H1 (cell line): ENCODE measurements around the gene PSMD9. TPM values are rescaled to one million over a fixed set of nuclear protein-coding genes. Genes with fewer than 3 reads are reported as not detected.

Experiments
- CTCF ChIA-PET: fragments of 300-600 bp; sonication (Branson Sonifier 250); formaldehyde crosslinking; loops from one replicate; lab custom pipeline; 2021; ENCODE audit not compliant: partially characterized antibody; lab: Charles Lee
- POLR2A ChIA-PET: fragments of 300-600 bp; sonication (Branson Sonifier 250); formaldehyde crosslinking; loops from one replicate; lab custom pipeline; 2021; ENCODE audit warnings: inconsistent platforms; ENCODE audit not compliant: partially characterized antibody; lab: Charles Lee
- DNase-seq, 2 experiments: peaks; one replicate each; pipeline versions ENCODE4 v3.0.0 to v3.0.0-alpha.2; 2010 to 2022; ENCODE audit warnings: low spot score in 2 of 2, low read depth in 1 of 2, mixed read lengths in 1 of 2
- FAIRE-seq: peaks from 2 replicates; lab custom pipeline; 2011; peaks lifted over from hg19 to GRCh38; lab: Jason Lieb, UNC
- H2AFZ ChIP-seq: 2 replicates; pipeline ENCODE4 v1.8.1; 2012; ENCODE audit warnings: low read length, inconsistent platforms
- H2AK5ac ChIP-seq: 2 replicates; pipeline ENCODE4 v1.6.1; 2013; ENCODE audit warnings: low read depth, low read length
- H2BK120ac ChIP-seq: replicated peaks from 2 replicates; pipeline ENCODE3; 2013; ENCODE audit warnings: low read depth, low read length, inconsistent platforms
- H2BK12ac ChIP-seq: 2 replicates; pipeline ENCODE4 v1.6.1; 2013; ENCODE audit warnings: low read depth, low read length
- H2BK15ac ChIP-seq: 2 replicates; pipeline ENCODE4 v1.6.1; 2013; ENCODE audit warnings: low read length
- H2BK20ac ChIP-seq: 2 replicates; pipeline ENCODE4 v1.6.1; 2013; ENCODE audit warnings: low read length
- H2BK5ac ChIP-seq: 2 replicates; pipeline ENCODE4 v1.6.1; 2013; ENCODE audit warnings: low read depth, low read length
- H3K14ac ChIP-seq: 2 replicates; pipeline ENCODE4 v1.6.1; 2013; ENCODE audit warnings: inconsistent platforms; ENCODE audit not compliant: insufficient read length
- H3K18ac ChIP-seq: 2 replicates; pipeline ENCODE4 v1.6.1; 2013; ENCODE audit warnings: low read length; ENCODE audit errors: extremely low read depth
- H3K23ac ChIP-seq: 2 replicates; pipeline ENCODE4 v1.6.1; 2013; ENCODE audit warnings: inconsistent platforms; ENCODE audit not compliant: insufficient read length
- H3K23me2 ChIP-seq: 2 replicates; pipeline ENCODE4 v1.6.1; 2013; ENCODE audit warnings: low read depth, low read length
- H3K27ac ChIP-seq: 2 replicates; pipeline ENCODE4 v1.6.1; 2011; ENCODE audit warnings: low read depth, low read length, inconsistent platforms
- H3K27me3 ChIP-seq, 4 experiments: replicated peaks in 1 of 4; 1 replicate in 1 of 4; 2 replicates in 3 of 4; pipeline versions ENCODE4 v1.6.1 to v1.8.1; 2011 to 2013; ENCODE audit warnings: low read length in 3 of 4, mild to moderate bottlenecking in 3 of 4, inconsistent platforms in 2 of 4, mixed read lengths in 2 of 4, moderate library complexity in 1 of 4; ENCODE audit not compliant: control insufficient read depth in 3 of 4, insufficient read depth in 3 of 4; ENCODE audit errors: extremely low read depth in 1 of 4
- H3K36me3 ChIP-seq, 4 experiments: 2 replicates each; pipeline versions ENCODE4 v1.6.1 to v1.8.1; 2011 to 2013; ENCODE audit warnings: mild to moderate bottlenecking in 4 of 4, low read length in 3 of 4, moderate library complexity in 2 of 4, control low read depth in 1 of 4, inconsistent platforms in 1 of 4; ENCODE audit not compliant: insufficient read depth in 4 of 4, control insufficient read depth in 2 of 4
- H3K4ac ChIP-seq: replicated peaks from 2 replicates; pipeline ENCODE3; 2013; ENCODE audit warnings: low read length, low read depth, mixed read lengths, inconsistent platforms; ENCODE audit not compliant: insufficient read length
- H3K4me1 ChIP-seq, 4 experiments: replicated peaks in 1 of 4; 1 replicate in 1 of 4; 2 replicates in 3 of 4; pipeline versions ENCODE4 v1.6.1 to v1.8.1; 2011 to 2013; ENCODE audit warnings: low read length in 3 of 4, inconsistent platforms in 2 of 4, mixed read lengths in 1 of 4; ENCODE audit not compliant: insufficient read depth in 4 of 4, control insufficient read depth in 3 of 4
- H3K4me2 ChIP-seq, 2 experiments: 2 replicates each; pipeline versions ENCODE4 v1.6.1 to v1.8.1; 2011 to 2013; ENCODE audit warnings: low read depth in 2 of 2, low read length in 2 of 2, control low read depth in 1 of 2, inconsistent platforms in 1 of 2, mild to moderate bottlenecking in 1 of 2; ENCODE audit not compliant: insufficient read depth in 1 of 2
- H3K4me3 ChIP-seq, 4 experiments: fragments of 200-600, 300-600 bp in 1 of 4; sonication (generic), shearing (Covaris generic), sonication (Bioruptor Twin) in 1 of 4; 2 replicates each; pipeline versions ENCODE4 v1.5.1 to v1.8.1; 2011 to 2016; ENCODE audit warnings: low read length in 4 of 4, low read depth in 3 of 4, control low read depth in 2 of 4, inconsistent platforms in 2 of 4, mild to moderate bottlenecking in 2 of 4, mixed read lengths in 1 of 4, moderate library complexity in 1 of 4; ENCODE audit not compliant: insufficient read depth in 2 of 4; ENCODE audit errors: extremely low read depth in 1 of 4
- H3K56ac ChIP-seq: replicated peaks from 2 replicates; pipeline ENCODE3; 2013; ENCODE audit warnings: low read depth, mild to moderate bottlenecking, mixed read lengths, low read length, inconsistent platforms; ENCODE audit not compliant: insufficient read length
- H3K79me1 ChIP-seq: 2 replicates; pipeline ENCODE4 v1.6.1; 2013; ENCODE audit warnings: low read depth, low read length, control low read depth
- H3K79me2 ChIP-seq, 2 experiments: 2 replicates each; pipeline versions ENCODE4 v1.6.1 to v1.8.1; 2012 to 2013; ENCODE audit warnings: low read length in 2 of 2, mild to moderate bottlenecking in 2 of 2, inconsistent platforms in 1 of 2; ENCODE audit not compliant: insufficient read depth in 2 of 2, control insufficient read depth in 1 of 2
- H3K9ac ChIP-seq, 4 experiments: replicated peaks in 1 of 4; 1 replicate in 1 of 4; 2 replicates in 3 of 4; pipeline versions ENCODE4 v1.6.1 to v1.8.1; 2011 to 2013; ENCODE audit warnings: low read depth in 3 of 4, low read length in 3 of 4, control low read depth in 2 of 4, mild to moderate bottlenecking in 2 of 4, moderate library complexity in 2 of 4, inconsistent platforms in 1 of 4; ENCODE audit errors: extremely low read depth in 1 of 4
- H3K9me3 ChIP-seq, 2 experiments: 2 replicates each; pipeline versions ENCODE4 v1.6.1 to v1.8.1; 2012 to 2013; ENCODE audit warnings: mild to moderate bottlenecking in 2 of 2, moderate library complexity in 2 of 2, control low read depth in 1 of 2, inconsistent platforms in 1 of 2, low read depth in 1 of 2, low read length in 1 of 2, mixed read lengths in 1 of 2; ENCODE audit not compliant: insufficient read depth in 2 of 2
- H4K20me1 ChIP-seq, 2 experiments: replicated peaks in 1 of 2; 2 replicates each; pipeline versions ENCODE3 to v1.8.1; 2011 to 2013; ENCODE audit warnings: inconsistent platforms in 2 of 2, low read length in 2 of 2, mild to moderate bottlenecking in 1 of 2; ENCODE audit not compliant: insufficient read depth in 2 of 2, control insufficient read depth in 1 of 2
- H4K5ac ChIP-seq: 2 replicates; pipeline ENCODE4 v1.6.1; 2013; ENCODE audit warnings: low read length, low read depth, mixed read lengths, inconsistent platforms; ENCODE audit not compliant: insufficient read length
- H4K8ac ChIP-seq: 2 replicates; pipeline ENCODE4 v1.8.0; 2013; ENCODE audit warnings: mild to moderate bottlenecking, moderate library complexity, low read length, inconsistent platforms; ENCODE audit not compliant: insufficient read depth; ENCODE audit errors: extremely low read depth
- H4K91ac ChIP-seq: replicated peaks from 2 replicates; pipeline ENCODE3; 2013; ENCODE audit warnings: low read length, mixed read lengths, inconsistent platforms; ENCODE audit not compliant: insufficient read length
- CBX8 ChIP-seq: fragments of 300-800, 300-1000 bp; sonication (generic); IDR thresholded peaks from 2 replicates; pipeline ENCODE4 v1.7.1; 2016; ENCODE audit warnings: low read depth, low read length, borderline replicate concordance
- EGR1 ChIP-seq: IDR thresholded peaks from 2 replicates; pipeline ENCODE4 v1.6.1; 2011; ENCODE audit warnings: low read depth, low read length, borderline replicate concordance
- EP300 ChIP-seq, 2 experiments: IDR thresholded peaks; 1 replicate in 1 of 2; 2 replicates in 1 of 2; pipeline ENCODE4 v1.6.1; 2011 to 2012; ENCODE audit warnings: low read depth in 2 of 2, low read length in 2 of 2, mild to moderate bottlenecking in 2 of 2, borderline replicate concordance in 1 of 2, inconsistent platforms in 1 of 2, moderate library complexity in 1 of 2
- EZH2 ChIP-seq: fragments of 200-600 bp; sonication (generic); IDR thresholded peaks from 2 replicates; pipeline ENCODE4 v1.7.1; 2012; ENCODE audit warnings: low read depth, mild to moderate bottlenecking, moderate library complexity, low read length, inconsistent platforms; ENCODE audit not compliant: severe bottlenecking
- FOSL1 ChIP-seq: IDR thresholded peaks from 2 replicates; pipeline ENCODE4 v1.6.1; 2011; ENCODE audit warnings: mild to moderate bottlenecking, low read depth, low read length, moderate library complexity; ENCODE audit not compliant: insufficient read depth
- RFX5 ChIP-seq: IDR thresholded peaks from 2 replicates; pipeline ENCODE4 v1.6.1; 2011; ENCODE audit warnings: low read depth, low read length, improper control_type of control experiment, borderline replicate concordance
- SP2 ChIP-seq: IDR thresholded peaks from 2 replicates; pipeline ENCODE4 v1.6.1; 2012; ENCODE audit warnings: mild to moderate bottlenecking, low read length, inconsistent platforms
- WGBS, 2 experiments: shearing (Covaris generic) in 1 of 2; methylation state at CpG; one replicate each; pipeline versions ENCODE4 v1.1.6 to v1.1.7; 2013 to 2015; ENCODE audit warnings: low lambda C conversion rate in 2 of 2, mixed read lengths in 2 of 2, inconsistent platforms in 1 of 2, low coverage in 1 of 2, missing lambda C conversion rate in 1 of 2; ENCODE audit not compliant: insufficient replicate concordance in 2 of 2, insufficient coverage in 1 of 2, insufficient read length in 1 of 2; ENCODE audit errors: extremely low coverage in 1 of 2, missing lambda C conversion rate in 1 of 2; 5-methylcytosine and 5-hydroxymethylcytosine counted together
- polyA plus RNA-seq, 7 experiments: library from polyadenylated mRNA; depleted of rRNA in 3 of 7; stranded (reverse) in 5 of 7; unstranded in 2 of 7; fragments of >200 nt in 5 of 7; fragments of 200-250 nt in 2 of 7; gene quantifications; 1 replicate in 5 of 7; 2 replicates in 1 of 7; 4 replicates in 1 of 7; pipeline versions ENCODE4 v1.2.1 to v1.2.3, GENCODE V29; 2011 to 2013; ENCODE audit warnings: missing spikeins in 2 of 7, mixed read lengths in 2 of 7
- total RNA-seq: library from RNA; stranded (reverse); fragmentation: NEBNext Ultra II Directional; extraction: Animal tissue kit (Norgen Biotek cat#: 25700); gene quantifications from 2 replicates; pipeline ENCODE4 v1.2.1, GENCODE V29; 2021
- TF ChIP-seq, protein P1 (sequence below): IDR thresholded peaks from 2 replicates; pipeline ENCODE4 v1.6.1; 2012; ENCODE audit warnings: inconsistent platforms

PSMD9 gene
- total and polyA plus RNA-seq, 2 of the 8 experiments (the other 6 are each of a cell fraction or from before 2014, with no cell fraction given), result 28.8 to 36.1 TPM

DNA sequence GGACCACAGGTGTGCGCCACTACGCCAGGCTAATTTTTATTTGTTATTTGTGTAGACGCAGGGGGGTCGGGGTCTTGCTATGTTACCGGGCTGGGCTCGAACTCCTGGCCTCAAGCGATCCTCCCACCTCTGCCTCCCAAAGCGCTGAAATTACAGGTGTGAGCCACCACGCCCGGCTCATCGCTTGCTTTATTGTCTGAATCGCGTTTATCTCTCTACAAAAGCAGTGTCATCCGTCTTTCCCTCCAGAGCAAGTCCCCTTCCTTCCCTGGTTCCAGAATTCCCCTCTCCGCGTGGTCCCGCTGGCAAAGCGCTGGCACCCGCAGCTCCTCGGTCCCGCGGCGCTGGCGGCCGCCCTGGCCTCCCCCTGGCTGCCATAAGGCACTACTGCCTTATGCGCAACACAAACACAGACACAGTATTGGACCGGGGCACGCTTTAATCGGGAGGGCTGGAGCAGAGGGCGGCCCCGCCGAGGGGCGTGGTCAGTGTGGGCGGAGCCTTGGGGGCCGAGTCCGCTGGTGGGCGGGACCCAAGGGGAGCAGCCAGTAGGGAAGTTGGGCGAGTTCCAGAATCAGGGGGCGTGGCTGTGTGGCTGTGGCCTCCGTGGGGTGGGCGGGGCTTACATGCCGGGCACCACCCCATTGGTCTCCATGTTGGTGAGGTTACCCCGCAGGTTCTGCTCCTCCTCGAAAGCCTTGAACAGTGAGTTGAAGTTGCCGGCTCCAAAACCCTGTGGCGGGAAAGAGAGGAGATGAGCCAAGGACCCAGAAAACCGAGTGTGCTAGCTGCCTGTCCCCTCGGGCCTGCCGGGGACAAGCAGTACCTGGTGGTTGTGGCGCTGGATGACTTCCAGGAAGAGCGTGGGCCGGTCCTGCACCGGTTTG lies 49.2 kb upstream of the PSMD9 start:
- CTCF ChIA-PET, result interaction anchor here (0.7 to 11.1 kb wide), 13 partner anchors 11 to 308 kb away, joined by 3 to 111 read pairs (median 4); partner anchors contain the start of genes HPD and RHOF
- Histone ChIP-seq H3K4ac (peak overlapping the region; percentile 55), H3K14ac (no peak overlapping the region), H3K27ac (peak overlapping the region; percentile 75; the same call in 1 of the 2 replicates), H3K4me2 (peak overlapping the region; percentile 77 to 80), H3K4me3 (peak overlapping the region; percentile 65 to 87 (median 75)), H3K9ac (peak overlapping the region in 3 of 4 experiments; percentile 80 to 93 (median 87); a peak in 6 of 7 replicates), H3K79me2 (no peaks in the 10 kb centered on the region), H4K20me1 (no peaks in the 10 kb centered on the region), H3K9me3 (no peaks in the 10 kb centered on the region), H3K36me3 (no peaks in the 10 kb centered on the region), H2AFZ (peak overlapping the region; percentile 23), H3K18ac (peak overlapping the region; percentile 100), H2BK12ac (0 out of 2 replicates have a peak overlapping the region, but pooled peaks have one; percentile 68), H2BK5ac (peak overlapping the region; percentile 90), H2AK5ac (peak overlapping the region; percentile 28; the same call in 1 of the 2 replicates), H2BK20ac (0 out of 2 replicates have a peak overlapping the region, but pooled peaks have one; percentile 34), H2BK15ac (peak overlapping the region; percentile 81; the same call in 1 of the 2 replicates), H3K79me1 (no peaks in the 10 kb centered on the region), H3K27me3 (no peaks in the 10 kb centered on the region), H4K91ac (no peak overlapping the region), H4K8ac (peak overlapping the region; percentile 93), H3K23ac (no peak overlapping the region), H4K5ac (peak overlapping the region; percentile 61), H3K4me1 (no peaks in the 10 kb centered on the region; a peak in 2 of 7 replicates), H3K23me2 (peaks cover 5% of the 10 kb centered on the region), H2BK120ac (no peak overlapping the region), H3K56ac (no peak overlapping the region)
- peak; percentile 96 to 100 for DNase-seq
- no peak for FAIRE-seq
- POLR2A ChIA-PET, result interaction anchor here (0.6 to 6.2 kb wide), 14 partner anchors 9 to 426 kb away, joined by 3 to 51 read pairs (median 4); partner anchors contain the start of genes CFAP251, PSMD9, RHOF and SETD1B
- WGBS, 2 experiments, result 21% methylated on average over 48 of the region's 53 CpGs; no CpG with 5 or more reads in 1 of the 2 experiments
- TF ChIP-seq FOSL1 (no peak), EZH2 (no peak), SP2 (no peak), CBX8 (no peak), EGR1 (peak; percentile 32; the same call in 1 of the 2 replicates), RFX5 (no peak), EP300 (IDR thresholded peaks at IDR 0.05; ENCODE audit: borderline replicate concordance in 1 of 2, low read depth in 2 of 2, low read length in 2 of 2) (no peak)
- TF ChIP-seq, protein P1, sequence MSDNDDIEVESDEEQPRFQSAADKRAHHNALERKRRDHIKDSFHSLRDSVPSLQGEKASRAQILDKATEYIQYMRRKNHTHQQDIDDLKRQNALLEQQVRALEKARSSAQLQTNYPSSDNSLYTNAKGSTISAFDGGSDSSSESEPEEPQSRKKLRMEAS, result peak; percentile 55; the same call in 1 of the 2 replicates
